Measurements from ENCODE around the gene CREBL2. TPM values are rescaled to one million over a fixed set of nuclear protein-coding genes. Genes with fewer than 3 reads are reported as not detected.
"Not testable (repeated sequence)": the region's sequence is repeated elsewhere in the genome, so short reads cannot be mapped to it uniquely, and the experiment has no call there.

The CREBL2 gene
- total and polyA plus RNA-seq, 10 of the 15 experiments (the other 5 are each of a cell fraction or from before 2014, with no cell fraction given) = 4.6 to 19.1 (median 13.5) TPM

DNA sequence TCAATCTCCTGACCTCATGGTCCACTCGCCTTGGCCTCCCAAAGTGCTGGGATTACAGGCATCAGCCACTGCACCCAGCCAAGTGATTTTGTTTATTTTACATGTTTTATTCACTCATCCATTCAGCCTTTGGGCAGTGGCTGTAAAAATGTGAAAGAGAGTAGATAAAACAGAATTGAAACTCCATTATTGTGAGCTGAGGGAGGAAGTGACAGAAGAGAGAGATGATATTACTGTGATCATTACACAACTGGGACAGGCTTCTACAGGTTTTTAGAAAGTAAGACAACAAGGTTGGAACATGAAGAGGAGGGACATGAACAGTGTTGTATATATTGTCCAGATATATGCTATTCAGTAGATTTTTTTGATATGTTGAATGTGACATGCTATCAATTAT, 25.0 kb downstream of the CREBL2 start (continued):
- TF ChIP-seq EED (IDR thresholded peaks at IDR 0.05; ENCODE audit: low read depth) = peak; percentile 29; the same call in 1 of the 2 replicates
- TF ChIP-seq RUNX3 (IDR thresholded peaks at IDR 0.05; ENCODE audit: low read length) = peak; percentile 40; the same call in 1 of the 2 replicates
- TF ChIP-seq TARDBP (IDR thresholded peaks at IDR 0.05; ENCODE audit: borderline replicate concordance) = no peak
- no peak for TF ChIP-seq BRCA1 (IDR thresholded peaks at IDR 0.05; ENCODE audit: low read depth, low read length)
- peak; percentile 71 for TF ChIP-seq IRF4 (IDR thresholded peaks at IDR 0.05; ENCODE audit: low read depth, low read length)
- TF ChIP-seq, protein P1, sequence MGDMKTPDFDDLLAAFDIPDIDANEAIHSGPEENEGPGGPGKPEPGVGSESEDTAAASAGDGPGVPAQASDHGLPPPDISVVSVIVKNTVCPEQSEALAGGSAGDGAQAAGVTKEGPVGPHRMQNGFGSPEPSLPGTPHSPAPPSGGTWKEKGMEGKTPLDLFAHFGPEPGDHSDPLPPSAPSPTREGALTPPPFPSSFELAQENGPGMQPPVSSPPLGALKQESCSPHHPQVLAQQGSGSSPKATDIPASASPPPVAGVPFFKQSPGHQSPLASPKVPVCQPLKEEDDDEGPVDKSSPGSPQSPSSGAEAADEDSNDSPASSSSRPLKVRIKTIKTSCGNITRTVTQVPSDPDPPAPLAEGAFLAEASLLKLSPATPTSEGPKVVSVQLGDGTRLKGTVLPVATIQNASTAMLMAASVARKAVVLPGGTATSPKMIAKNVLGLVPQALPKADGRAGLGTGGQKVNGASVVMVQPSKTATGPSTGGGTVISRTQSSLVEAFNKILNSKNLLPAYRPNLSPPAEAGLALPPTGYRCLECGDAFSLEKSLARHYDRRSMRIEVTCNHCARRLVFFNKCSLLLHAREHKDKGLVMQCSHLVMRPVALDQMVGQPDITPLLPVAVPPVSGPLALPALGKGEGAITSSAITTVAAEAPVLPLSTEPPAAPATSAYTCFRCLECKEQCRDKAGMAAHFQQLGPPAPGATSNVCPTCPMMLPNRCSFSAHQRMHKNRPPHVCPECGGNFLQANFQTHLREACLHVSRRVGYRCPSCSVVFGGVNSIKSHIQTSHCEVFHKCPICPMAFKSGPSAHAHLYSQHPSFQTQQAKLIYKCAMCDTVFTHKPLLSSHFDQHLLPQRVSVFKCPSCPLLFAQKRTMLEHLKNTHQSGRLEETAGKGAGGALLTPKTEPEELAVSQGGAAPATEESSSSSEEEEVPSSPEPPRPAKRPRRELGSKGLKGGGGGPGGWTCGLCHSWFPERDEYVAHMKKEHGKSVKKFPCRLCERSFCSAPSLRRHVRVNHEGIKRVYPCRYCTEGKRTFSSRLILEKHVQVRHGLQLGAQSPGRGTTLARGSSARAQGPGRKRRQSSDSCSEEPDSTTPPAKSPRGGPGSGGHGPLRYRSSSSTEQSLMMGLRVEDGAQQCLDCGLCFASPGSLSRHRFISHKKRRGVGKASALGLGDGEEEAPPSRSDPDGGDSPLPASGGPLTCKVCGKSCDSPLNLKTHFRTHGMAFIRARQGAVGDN (IDR thresholded peaks at IDR 0.05) = 0 out of 2 replicates have a peak, but pooled peaks have one; percentile 27
- no peak for TF ChIP-seq PML (IDR thresholded peaks at IDR 0.05; ENCODE audit: low read length)
- TF ChIP-seq, protein P2, sequence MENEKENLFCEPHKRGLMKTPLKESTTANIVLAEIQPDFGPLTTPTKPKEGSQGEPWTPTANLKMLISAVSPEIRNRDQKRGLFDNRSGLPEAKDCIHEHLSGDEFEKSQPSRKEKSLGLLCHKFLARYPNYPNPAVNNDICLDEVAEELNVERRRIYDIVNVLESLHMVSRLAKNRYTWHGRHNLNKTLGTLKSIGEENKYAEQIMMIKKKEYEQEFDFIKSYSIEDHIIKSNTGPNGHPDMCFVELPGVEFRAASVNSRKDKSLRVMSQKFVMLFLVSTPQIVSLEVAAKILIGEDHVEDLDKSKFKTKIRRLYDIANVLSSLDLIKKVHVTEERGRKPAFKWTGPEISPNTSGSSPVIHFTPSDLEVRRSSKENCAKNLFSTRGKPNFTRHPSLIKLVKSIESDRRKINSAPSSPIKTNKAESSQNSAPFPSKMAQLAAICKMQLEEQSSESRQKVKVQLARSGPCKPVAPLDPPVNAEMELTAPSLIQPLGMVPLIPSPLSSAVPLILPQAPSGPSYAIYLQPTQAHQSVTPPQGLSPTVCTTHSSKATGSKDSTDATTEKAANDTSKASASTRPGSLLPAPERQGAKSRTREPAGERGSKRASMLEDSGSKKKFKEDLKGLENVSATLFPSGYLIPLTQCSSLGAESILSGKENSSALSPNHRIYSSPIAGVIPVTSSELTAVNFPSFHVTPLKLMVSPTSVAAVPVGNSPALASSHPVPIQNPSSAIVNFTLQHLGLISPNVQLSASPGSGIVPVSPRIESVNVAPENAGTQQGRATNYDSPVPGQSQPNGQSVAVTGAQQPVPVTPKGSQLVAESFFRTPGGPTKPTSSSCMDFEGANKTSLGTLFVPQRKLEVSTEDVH (IDR thresholded peaks at IDR 0.05; ENCODE audit: low read depth, partially characterized antibody) = no peak
- TF ChIP-seq PAX8 (IDR thresholded peaks at IDR 0.05) = peak; percentile 56; the same call in 1 of the 2 replicates
- TF ChIP-seq, protein P3, sequence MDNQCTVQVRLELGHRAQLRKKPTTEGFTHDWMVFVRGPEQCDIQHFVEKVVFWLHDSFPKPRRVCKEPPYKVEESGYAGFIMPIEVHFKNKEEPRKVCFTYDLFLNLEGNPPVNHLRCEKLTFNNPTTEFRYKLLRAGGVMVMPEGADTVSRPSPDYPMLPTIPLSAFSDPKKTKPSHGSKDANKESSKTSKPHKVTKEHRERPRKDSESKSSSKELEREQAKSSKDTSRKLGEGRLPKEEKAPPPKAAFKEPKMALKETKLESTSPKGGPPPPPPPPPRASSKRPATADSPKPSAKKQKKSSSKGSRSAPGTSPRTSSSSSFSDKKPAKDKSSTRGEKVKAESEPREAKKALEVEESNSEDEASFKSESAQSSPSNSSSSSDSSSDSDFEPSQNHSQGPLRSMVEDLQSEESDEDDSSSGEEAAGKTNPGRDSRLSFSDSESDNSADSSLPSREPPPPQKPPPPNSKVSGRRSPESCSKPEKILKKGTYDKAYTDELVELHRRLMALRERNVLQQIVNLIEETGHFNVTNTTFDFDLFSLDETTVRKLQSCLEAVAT (IDR thresholded peaks at IDR 0.05) = 0 out of 2 replicates have a peak, but pooled peaks have one; percentile 5
- TF ChIP-seq, protein P4, sequence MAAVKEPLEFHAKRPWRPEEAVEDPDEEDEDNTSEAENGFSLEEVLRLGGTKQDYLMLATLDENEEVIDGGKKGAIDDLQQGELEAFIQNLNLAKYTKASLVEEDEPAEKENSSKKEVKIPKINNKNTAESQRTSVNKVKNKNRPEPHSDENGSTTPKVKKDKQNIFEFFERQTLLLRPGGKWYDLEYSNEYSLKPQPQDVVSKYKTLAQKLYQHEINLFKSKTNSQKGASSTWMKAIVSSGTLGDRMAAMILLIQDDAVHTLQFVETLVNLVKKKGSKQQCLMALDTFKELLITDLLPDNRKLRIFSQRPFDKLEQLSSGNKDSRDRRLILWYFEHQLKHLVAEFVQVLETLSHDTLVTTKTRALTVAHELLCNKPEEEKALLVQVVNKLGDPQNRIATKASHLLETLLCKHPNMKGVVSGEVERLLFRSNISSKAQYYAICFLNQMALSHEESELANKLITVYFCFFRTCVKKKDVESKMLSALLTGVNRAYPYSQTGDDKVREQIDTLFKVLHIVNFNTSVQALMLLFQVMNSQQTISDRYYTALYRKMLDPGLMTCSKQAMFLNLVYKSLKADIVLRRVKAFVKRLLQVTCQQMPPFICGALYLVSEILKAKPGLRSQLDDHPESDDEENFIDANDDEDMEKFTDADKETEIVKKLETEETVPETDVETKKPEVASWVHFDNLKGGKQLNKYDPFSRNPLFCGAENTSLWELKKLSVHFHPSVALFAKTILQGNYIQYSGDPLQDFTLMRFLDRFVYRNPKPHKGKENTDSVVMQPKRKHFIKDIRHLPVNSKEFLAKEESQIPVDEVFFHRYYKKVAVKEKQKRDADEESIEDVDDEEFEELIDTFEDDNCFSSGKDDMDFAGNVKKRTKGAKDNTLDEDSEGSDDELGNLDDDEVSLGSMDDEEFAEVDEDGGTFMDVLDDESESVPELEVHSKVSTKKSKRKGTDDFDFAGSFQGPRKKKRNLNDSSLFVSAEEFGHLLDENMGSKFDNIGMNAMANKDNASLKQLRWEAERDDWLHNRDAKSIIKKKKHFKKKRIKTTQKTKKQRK (IDR thresholded peaks at IDR 0.05; ENCODE audit: low read depth, low read length) = no peak
- TF ChIP-seq CREB1 (IDR thresholded peaks at IDR 0.05; ENCODE audit: low read depth) = peak; percentile 58

DNA sequence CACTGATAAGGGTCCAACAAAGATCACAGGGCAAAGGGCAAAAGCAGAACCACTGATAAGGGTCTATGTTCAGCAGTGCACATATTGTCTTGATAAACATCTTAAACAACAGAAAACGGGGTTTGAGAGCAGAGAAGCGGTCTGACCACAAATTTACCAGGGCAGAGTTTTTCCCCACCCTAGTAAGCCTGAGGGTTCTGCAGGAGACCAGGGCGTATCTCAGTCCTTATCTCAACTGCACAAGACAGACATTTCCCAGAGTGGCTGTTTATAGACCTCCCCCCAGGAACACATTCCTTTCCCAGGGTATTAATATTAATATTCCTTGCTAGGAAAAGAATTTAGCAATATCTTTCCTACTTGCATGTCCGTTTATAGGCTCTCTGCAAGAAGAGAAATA, 28.3 kb downstream of the CREBL2 start:
- FAIRE-seq; POLR2A ChIA-PET; intact Hi-C loops (cut with micrococcal nuclease; ENCODE audit: unreplicated experiment); H3K9ac ChIP-seq (ENCODE audit: control insufficient read depth, insufficient read depth, low read length); in situ Hi-C loops (cut with MboI); H3K27ac ChIP-seq (ENCODE audit: control insufficient read depth, insufficient read depth); H3K79me2 ChIP-seq (ENCODE audit: control insufficient read depth, insufficient read depth, low read length); H3K36me3 ChIP-seq (ENCODE audit: control insufficient read depth in 2 of 2, insufficient read depth in 2 of 2, low read length in 1 of 2); H3K27me3 ChIP-seq (replicated peaks in 1 of 2; ENCODE audit: control insufficient read depth in 2 of 2, insufficient read depth in 2 of 2, low read length in 1 of 2); H4K20me1 ChIP-seq (ENCODE audit: control insufficient read depth, insufficient read depth); H3K4me1 ChIP-seq (ENCODE audit: control insufficient read depth, insufficient read depth, low read length); DNase-seq (ENCODE audit: low read depth, low spot score); H2AFZ ChIP-seq (ENCODE audit: control insufficient read depth, low read depth, low read length); H3K9me3 ChIP-seq (replicated peaks; ENCODE audit: control insufficient read depth, insufficient read depth, low read length); SMC1A ChIA-PET (ENCODE audit: uncharacterized antibody, unreplicated experiment); RAD21 ChIA-PET (ENCODE audit: unreplicated experiment); ATAC-seq; H3K4me3 ChIP-seq; H3K4me2 ChIP-seq (ENCODE audit: control insufficient read depth, insufficient read depth); BruUV-seq (replicated peaks): not testable (repeated sequence)
- CTCF ChIA-PET = interaction anchor here (3.3 kb wide), 1 partner anchor 17 kb away, joined by 11 read pairs; no protein-coding TSS in a partner anchor
- WGBS (ENCODE audit: insufficient coverage, insufficient replicate concordance, low lambda C conversion rate, missing lambda C conversion rate) = 88% methylated on average over 4 of the region's 4 CpGs

Data from GM12878 (cell line).